Upper lobe of left lung (tissue), 6 donors: ENCODE results near the gene S100A2. TPM values are rescaled to one million over a fixed set of nuclear protein-coding genes. Genes with fewer than 3 reads are reported as not detected.
"Not testable (repeated sequence)": the region's sequence is repeated elsewhere in the genome, so short reads cannot be mapped to it uniquely, and the experiment has no call there.

ENCODE experiments used
- ATAC-seq, 2 donors: fragments of 200-7000 bp; cut with Tn5 transposase; one replicate each; pipeline ENCODE4 v1.9.1; 2022; ENCODE audit warnings: mild to moderate bottlenecking in 2 of 2, moderate library complexity in 2 of 2; ENCODE audit not compliant: low FRiP score in 2 of 2
- DNase-seq, 2 donors: peaks; one replicate each; pipeline ENCODE4 v3.0.0-alpha.2; 2019 to 2020
- H3K27ac ChIP-seq, 4 donors: fragments of 200-600 bp; sonication (generic); one replicate each; pipeline ENCODE4 v1.5.1; 2016 to 2019
- H3K27me3 ChIP-seq, 4 donors: fragments of 200-600 bp; sonication (generic); one replicate each; pipeline ENCODE4 v1.5.1; 2017 to 2019
- H3K36me3 ChIP-seq, 4 donors: fragments of 200-600 bp; sonication (generic); one replicate each; pipeline ENCODE4 v1.5.1; 2016 to 2019
- H3K4me1 ChIP-seq, 4 donors: fragments of 200-600 bp; sonication (generic); one replicate each; pipeline ENCODE4 v1.5.1; 2018 to 2019
- H3K4me3 ChIP-seq, 4 donors: fragments of 200-600 bp; sonication (generic); one replicate each; pipeline ENCODE4 v1.5.1; 2017 to 2019; ENCODE audit warnings: mild to moderate bottlenecking in 2 of 4, moderate library complexity in 1 of 4
- H3K9me3 ChIP-seq, 4 donors: fragments of 200-600 bp; sonication (generic); one replicate each; pipeline ENCODE4 v1.5.1; 2018 to 2019
- CTCF ChIP-seq, 6 experiments: fragments of 450-650 bp in 4 of 6; fragments of 200-600 bp in 2 of 6; sonication (generic) in 2 of 6; IDR thresholded peaks; one replicate each; pipeline ENCODE4 v1.5.1; 2016 to 2019; ENCODE audit warnings: antibody characterized with exemption in 6 of 6
- EP300 ChIP-seq, 4 donors: sonication (generic); formaldehyde crosslinking; IDR thresholded peaks; one replicate each; pipeline ENCODE4 v1.5.1; 2017; ENCODE audit warnings: antibody characterized with exemption in 4 of 4, control low read depth in 2 of 4
- POLR2A ChIP-seq, 4 donors: fragments of 450-650 bp; IDR thresholded peaks; one replicate each; pipeline ENCODE4 v1.5.1; 2016 to 2017; ENCODE audit warnings: antibody characterized with exemption in 4 of 4, mild to moderate bottlenecking in 2 of 4
- POLR2AphosphoS5 ChIP-seq, 2 donors: sonication (generic); formaldehyde crosslinking; IDR thresholded peaks; one replicate each; pipeline ENCODE4 v1.5.1; 2017; ENCODE audit warnings: antibody characterized with exemption in 2 of 2
- WGBS, 2 donors: methylation state at CpG; one replicate each; pipeline ENCODE4 v1.1.5; 2017 to 2018; 5-methylcytosine and 5-hydroxymethylcytosine counted together
- total RNA-seq, 6 donors: library from RNA; depleted of rRNA in 4 of 6; stranded (reverse); fragments of >200 nt in 4 of 6; gene quantifications; one replicate each; pipeline versions ENCODE4 v1.1.0 to v1.2.1, GENCODE V29; 2016 to 2021
- donor health status: DM: no; HTN: no; CAD: no; lungs with moderate emphysema.
- donor health status: DM: no; HTN: yes; CAD: no; lungs with severe emphysema.

The S100A2 gene
- total RNA-seq, 6 donors from 2014 or later, result 2.0 to 12.0 (median 7.9) TPM; not detected in 1

- peaks cover 0 to 4% (median 0%) of the 10 kb centered on the region in 4 donors for H3K36me3 ChIP-seq
- H3K27ac ChIP-seq, result no peak overlapping the region
- H3K4me1 ChIP-seq, result peaks cover 0 to 12% (median 10%) of the 10 kb centered on the region in 4 donors
- no peaks in the 10 kb centered on the region for H3K9me3 ChIP-seq
- ATAC-seq, result peak in 1 of 2 donors; percentile 75
- no peaks in the 10 kb centered on the region for H3K27me3 ChIP-seq
- DNase-seq, result no peak
- 44 to 61% methylated on average over 2 to 3 of the region's 3 CpGs for WGBS, 2 donors
- TF ChIP-seq POLR2A (IDR thresholded peaks at IDR 0.05), result no peak
- no peak overlapping the region for H3K4me3 ChIP-seq
Measured at GRCh38 chr1:153525088-153525728, 40.4 kb downstream of the S100A2 start.

GRCh38 chr1:153522353-153523048 is 43.1 kb downstream of the S100A2 start:
- H3K4me3 ChIP-seq, H3K27me3 ChIP-seq, ATAC-seq, H3K27ac ChIP-seq, H3K9me3 ChIP-seq, DNase-seq, H3K36me3 ChIP-seq: not testable (repeated sequence)
- peaks cover 0 to 17% (median 12%) of the 10 kb centered on the region in 4 donors for H3K4me1 ChIP-seq
- WGBS, 2 donors, result 76 to 80% methylated on average over 14 of the region's 14 CpGs

- H3K4me1 ChIP-seq, result peaks cover 0 to 17% (median 11%) of the 10 kb centered on the region in 4 donors
- not testable (repeated sequence) for H3K36me3 ChIP-seq, H3K27ac ChIP-seq, H3K27me3 ChIP-seq, ATAC-seq, H3K9me3 ChIP-seq, H3K4me3 ChIP-seq
- WGBS, 2 donors, result 96 to 98% methylated on average over 23 to 36 of the region's 37 CpGs
- peak in 1 of 2 donors; percentile 70 for DNase-seq
Measured at GRCh38 chr1:153521808-153522207, 43.8 kb downstream of the S100A2 start.

GRCh38 chr1:153520818-153521476 is 44.7 kb downstream of the S100A2 start:
- Histone ChIP-seq H3K36me3 (no peaks in the 10 kb centered on the region), H3K27ac (no peak overlapping the region), H3K27me3 (no peaks in the 10 kb centered on the region), H3K4me3 (no peak overlapping the region), H3K9me3 (no peaks in the 10 kb centered on the region), H3K4me1 (peaks cover 5 to 12% (median 8%) of the 10 kb centered on the region in 4 donors)
- DNase-seq (no peak), ATAC-seq (no peak)
- TF ChIP-seq POLR2A (IDR thresholded peaks at IDR 0.05) (no peak), POLR2AphosphoS5 (IDR thresholded peaks at IDR 0.05) (no peak), EP300 (IDR thresholded peaks at IDR 0.05) (no peak), CTCF (IDR thresholded peaks at IDR 0.05) (no peak)
- 91 to 93% methylated on average over 4 of the region's 4 CpGs for WGBS, 2 donors

GRCh38 chr1:153520137-153520691 is 45.4 kb downstream of the S100A2 start:
- not testable (repeated sequence) for H3K36me3 ChIP-seq, H3K27me3 ChIP-seq, ATAC-seq, DNase-seq, H3K9me3 ChIP-seq, H3K27ac ChIP-seq, H3K4me3 ChIP-seq
- H3K4me1 ChIP-seq, result peaks cover 12 to 16% (median 15%) of the 10 kb centered on the region in 4 donors
- WGBS, 2 donors, result 88 to 91% methylated on average over 5 of the region's 5 CpGs

- no peaks in the 10 kb centered on the region for H3K9me3 ChIP-seq
- no peak for DNase-seq
- no peaks in the 10 kb centered on the region for H3K27me3 ChIP-seq
- ATAC-seq, result no peak
- H3K4me3 ChIP-seq, result no peak overlapping the region
- H3K36me3 ChIP-seq, result no peaks in the 10 kb centered on the region
- TF ChIP-seq POLR2A (IDR thresholded peaks at IDR 0.05), result no peak
- no peak overlapping the region for H3K27ac ChIP-seq
- H3K4me1 ChIP-seq, result peaks cover 14 to 19% (median 17%) of the 10 kb centered on the region in 4 donors
- 83 to 88% methylated on average over 3 of the region's 3 CpGs for WGBS, 2 donors
Measured at GRCh38 chr1:153519242-153519641, 46.4 kb downstream of the S100A2 start.
